GM18505 (cell line): ENCODE measurements around the gene XPO4.
"Not testable (repeated sequence)": the region's sequence is repeated elsewhere in the genome, so short reads cannot be mapped to it uniquely, and the experiment has no call there.

Experiments used
- ATAC-seq: cut with Tn5 transposase; IDR thresholded peaks from one replicate; pipeline ENCODE4 v1.9.1; 2021; ENCODE audit not compliant: unreplicated experiment
- POLR2A ChIP-seq: IDR thresholded peaks from 4 replicates; pipeline ENCODE4 v1.6.1; 2011; ENCODE audit warnings: borderline replicate concordance; ENCODE audit not compliant: insufficient read depth, insufficient read length; ENCODE audit errors: extremely low read depth

The XPO4 gene

DNA sequence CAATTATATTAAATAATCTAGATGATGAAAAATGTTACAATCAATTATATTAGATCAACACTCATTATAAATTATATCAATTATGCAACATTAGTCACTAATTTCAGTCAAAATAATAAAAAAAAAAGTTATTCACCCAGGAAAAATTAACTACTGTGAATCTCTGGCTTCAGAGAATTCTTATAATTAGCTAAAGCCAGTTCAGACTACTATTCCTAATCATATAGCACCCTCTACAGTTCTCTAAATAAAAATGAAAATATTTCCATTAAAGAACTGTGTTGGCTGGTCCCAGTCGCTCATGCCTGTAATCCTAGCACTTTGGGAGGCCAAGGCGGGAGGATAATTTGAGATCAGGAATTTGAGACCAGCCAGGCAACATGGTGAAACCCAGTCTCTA, 33.0 kb downstream of the XPO4 start:
- no peak for TF ChIP-seq POLR2A
- ATAC-seq: no peak

DNA sequence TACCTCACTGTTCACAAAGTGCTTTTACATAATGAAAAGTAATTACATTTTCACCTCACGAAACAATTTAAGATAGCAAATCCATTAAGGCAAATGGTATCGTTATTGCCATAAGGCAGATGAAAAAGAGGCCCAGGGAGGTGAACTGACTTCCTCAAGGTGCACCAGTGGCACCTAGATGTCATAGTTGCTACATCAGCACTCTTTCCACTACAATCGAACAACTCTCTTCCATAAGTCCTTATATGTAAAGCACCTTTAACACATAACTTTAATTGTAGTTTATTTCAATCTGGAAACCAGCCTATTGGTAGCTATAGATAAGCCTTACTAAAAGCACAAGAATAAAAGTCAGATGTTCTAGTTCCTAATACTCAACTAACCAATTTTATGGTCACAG, 35.1 kb downstream of the XPO4 start:
- TF ChIP-seq POLR2A: no peak
- ATAC-seq: no peak

DNA sequence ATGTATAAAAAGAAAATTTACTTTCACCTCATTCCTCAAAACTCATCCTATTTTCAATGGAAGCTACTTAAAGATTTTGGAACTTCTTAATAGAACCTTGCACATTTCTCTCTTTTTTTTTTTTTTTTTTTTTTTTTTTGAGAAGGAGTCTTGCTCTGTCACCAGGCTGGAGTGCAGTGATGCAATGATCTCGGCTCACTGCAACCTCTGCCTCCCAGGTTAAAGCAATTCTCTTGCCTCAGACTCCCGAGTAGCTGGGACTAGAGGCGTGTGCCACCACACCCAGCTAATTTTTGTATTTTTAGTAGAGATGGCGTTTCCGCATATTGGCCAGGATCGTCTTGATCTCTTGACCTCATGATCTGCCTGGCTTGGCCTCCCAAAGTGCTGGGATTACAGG, 40.9 kb downstream of the XPO4 start:
- ATAC-seq: not testable (repeated sequence)

DNA sequence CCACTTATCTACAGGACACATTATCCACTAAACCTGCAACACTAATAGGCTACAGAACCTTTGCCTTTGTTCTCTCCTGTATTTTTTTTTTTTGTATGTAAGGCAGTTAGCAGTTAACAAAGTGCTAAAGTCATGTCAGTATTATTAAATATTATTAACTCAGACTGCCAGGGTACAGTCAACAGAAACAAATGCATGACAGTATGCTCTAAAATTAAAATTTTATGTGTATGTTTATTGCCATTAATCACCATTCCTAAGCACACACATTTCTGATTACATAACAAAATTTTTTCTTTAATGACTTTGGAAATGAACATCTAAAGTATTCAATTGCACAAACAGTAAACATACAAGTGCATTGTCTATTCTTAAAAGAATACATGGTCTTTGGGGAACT, 41.7 kb downstream of the XPO4 start:
- ATAC-seq: no peak
- TF ChIP-seq POLR2A: no peak

GRCh38 chr13:20856650-20857049, 45.9 kb downstream of the XPO4 start:
- TF ChIP-seq POLR2A: no peak

GRCh38 chr13:20851844-20852402, 50.6 kb downstream of the XPO4 start:
- ATAC-seq: no peak
- TF ChIP-seq POLR2A: no peak

More at GRCh38 chr13:20856650-20857049, 45.9 kb downstream of the XPO4 start:
- no peak for ATAC-seq

GRCh38 chr13:20848944-20849343, 53.6 kb downstream of the XPO4 start:
- TF ChIP-seq POLR2A: no peak
- ATAC-seq: no peak

DNA sequence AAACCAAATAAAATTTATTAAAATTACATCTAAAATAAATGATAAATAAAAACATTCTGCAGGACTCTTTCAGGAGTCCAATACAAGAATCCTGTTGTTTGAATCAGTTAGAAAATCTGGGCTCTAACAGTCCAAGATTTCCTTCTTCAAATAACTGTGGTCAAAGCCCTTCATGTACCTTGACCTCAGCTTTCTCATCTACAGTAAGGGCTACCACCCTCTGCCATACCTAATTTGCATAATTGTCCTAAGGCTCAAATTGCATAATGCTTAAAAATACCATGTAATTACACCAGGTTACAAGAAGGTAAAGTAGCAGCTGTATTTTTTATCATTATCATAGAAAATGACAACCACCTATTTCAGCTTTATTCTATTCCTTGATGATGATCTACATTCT, 54.3 kb downstream of the XPO4 start:
- no peak for ATAC-seq
- TF ChIP-seq POLR2A: no peak

- TF ChIP-seq POLR2A: no peak
- ATAC-seq: no peak
Measured at GRCh38 chr13:20847296-20847695, 55.2 kb downstream of the XPO4 start.

- no peak for TF ChIP-seq POLR2A
- ATAC-seq: no peak
Measured at GRCh38 chr13:20843166-20843565, 59.4 kb downstream of the XPO4 start.

GRCh38 chr13:20840568-20840967, 62.0 kb downstream of the XPO4 start:
- no peak for ATAC-seq
- no peak for TF ChIP-seq POLR2A

DNA sequence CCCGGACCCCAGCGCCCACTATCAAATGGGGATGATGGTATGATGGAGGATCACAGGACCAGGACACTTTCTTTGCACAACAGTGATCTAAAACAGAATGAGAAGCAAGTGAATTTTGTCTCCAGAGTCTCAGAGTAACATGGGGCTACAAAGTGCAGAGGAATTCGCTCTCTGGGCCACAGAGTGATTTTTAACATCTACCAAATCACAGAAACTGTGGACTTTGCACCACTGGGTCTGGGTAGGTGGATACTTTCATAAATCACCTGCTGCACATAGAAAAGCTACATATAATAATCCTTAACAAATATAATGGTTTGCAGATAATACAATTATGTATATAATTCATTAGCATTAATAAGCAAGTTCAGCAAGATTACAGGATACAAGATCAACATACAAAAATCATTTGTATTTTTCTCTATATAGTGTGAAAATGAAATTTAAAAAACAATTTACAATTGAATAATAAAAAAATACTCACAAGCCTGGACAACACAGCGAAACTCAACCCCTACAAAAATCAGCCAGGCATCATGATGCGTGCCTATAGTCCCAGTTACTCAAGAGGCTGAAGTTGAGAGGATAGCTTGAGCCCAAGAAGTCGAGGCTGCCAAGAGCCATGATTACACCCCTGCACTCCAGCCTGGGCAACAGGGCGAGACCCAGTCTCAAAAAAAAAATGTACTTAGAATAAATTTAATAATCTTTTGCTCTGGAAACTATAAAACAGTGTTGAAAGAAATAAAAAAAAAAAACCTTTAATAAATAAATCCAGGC, 68.5 kb downstream of the XPO4 start:
- TF ChIP-seq POLR2A: no peak
- no peak for ATAC-seq

- no peak for ATAC-seq
Measured at GRCh38 chr13:20832861-20833260, 69.7 kb downstream of the XPO4 start.

DNA sequence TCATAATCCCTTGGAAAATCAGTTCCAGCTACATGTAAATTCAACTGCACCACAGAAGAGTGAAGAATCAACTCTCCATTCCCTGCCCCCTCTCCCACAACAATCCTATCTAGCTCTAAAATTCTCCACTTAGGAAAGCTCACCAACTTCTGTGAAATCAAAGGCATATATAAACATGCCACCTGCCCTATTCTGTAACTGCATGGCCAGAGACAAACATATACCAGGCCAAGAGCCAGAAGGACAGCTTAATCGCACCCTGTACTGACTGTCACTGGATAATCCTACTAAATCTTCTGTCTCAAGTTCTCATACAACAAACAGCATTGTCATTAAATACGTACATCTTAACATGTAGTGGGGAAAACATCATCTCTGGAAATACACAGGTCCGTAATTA, 70.6 kb downstream of the XPO4 start:
- TF ChIP-seq POLR2A: no peak
- no peak for ATAC-seq

More at GRCh38 chr13:20832861-20833260, 69.7 kb downstream of the XPO4 start:
- TF ChIP-seq POLR2A: no peak
